A673 (cell line): ENCODE measurements around the gene CNOT2.

ENCODE experiments used
- EZH2 ChIP-seq: fragments of 200-600 bp; sonication (generic); IDR thresholded peaks from 2 replicates; pipeline ENCODE4 v1.6.1; 2017; ENCODE audit warnings: borderline replicate concordance, low read depth, mild to moderate bottlenecking, mixed read lengths, antibody characterized with exemption, low read length; ENCODE audit not compliant: poor library complexity, severe bottlenecking
- TF ChIP-seq, protein P1 (sequence below): fragments of 300-800, 200-600 bp; sonication (generic); conservative IDR thresholded peaks from 2 replicates; pipeline ENCODE4 v1.5.1; 2017; ENCODE audit warnings: low read depth, mild to moderate bottlenecking, antibody characterized with exemption, low read length, moderate library complexity, mixed read lengths

- TF ChIP-seq, protein P1, sequence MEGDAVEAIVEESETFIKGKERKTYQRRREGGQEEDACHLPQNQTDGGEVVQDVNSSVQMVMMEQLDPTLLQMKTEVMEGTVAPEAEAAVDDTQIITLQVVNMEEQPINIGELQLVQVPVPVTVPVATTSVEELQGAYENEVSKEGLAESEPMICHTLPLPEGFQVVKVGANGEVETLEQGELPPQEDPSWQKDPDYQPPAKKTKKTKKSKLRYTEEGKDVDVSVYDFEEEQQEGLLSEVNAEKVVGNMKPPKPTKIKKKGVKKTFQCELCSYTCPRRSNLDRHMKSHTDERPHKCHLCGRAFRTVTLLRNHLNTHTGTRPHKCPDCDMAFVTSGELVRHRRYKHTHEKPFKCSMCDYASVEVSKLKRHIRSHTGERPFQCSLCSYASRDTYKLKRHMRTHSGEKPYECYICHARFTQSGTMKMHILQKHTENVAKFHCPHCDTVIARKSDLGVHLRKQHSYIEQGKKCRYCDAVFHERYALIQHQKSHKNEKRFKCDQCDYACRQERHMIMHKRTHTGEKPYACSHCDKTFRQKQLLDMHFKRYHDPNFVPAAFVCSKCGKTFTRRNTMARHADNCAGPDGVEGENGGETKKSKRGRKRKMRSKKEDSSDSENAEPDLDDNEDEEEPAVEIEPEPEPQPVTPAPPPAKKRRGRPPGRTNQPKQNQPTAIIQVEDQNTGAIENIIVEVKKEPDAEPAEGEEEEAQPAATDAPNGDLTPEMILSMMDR, result no peak
- no peak for TF ChIP-seq EZH2
Observed at GRCh38 chr12:70321191-70321590, 78.0 kb downstream of the CNOT2 start.
